ENCODE data around the gene MOV10.

MOV10 gene

GRCh38 chr1:112700290-112701226 is 26.1 kb downstream of the MOV10 start:
- peak; percentile 97 for DNase-seq

- DNase-seq: no peak
Measured at GRCh38 chr1:112701227-112702066, 27.0 kb downstream of the MOV10 start.

- DNase-seq: no peak
Measured at GRCh38 chr1:112702067-112702395, 27.6 kb downstream of the MOV10 start.

DNA sequence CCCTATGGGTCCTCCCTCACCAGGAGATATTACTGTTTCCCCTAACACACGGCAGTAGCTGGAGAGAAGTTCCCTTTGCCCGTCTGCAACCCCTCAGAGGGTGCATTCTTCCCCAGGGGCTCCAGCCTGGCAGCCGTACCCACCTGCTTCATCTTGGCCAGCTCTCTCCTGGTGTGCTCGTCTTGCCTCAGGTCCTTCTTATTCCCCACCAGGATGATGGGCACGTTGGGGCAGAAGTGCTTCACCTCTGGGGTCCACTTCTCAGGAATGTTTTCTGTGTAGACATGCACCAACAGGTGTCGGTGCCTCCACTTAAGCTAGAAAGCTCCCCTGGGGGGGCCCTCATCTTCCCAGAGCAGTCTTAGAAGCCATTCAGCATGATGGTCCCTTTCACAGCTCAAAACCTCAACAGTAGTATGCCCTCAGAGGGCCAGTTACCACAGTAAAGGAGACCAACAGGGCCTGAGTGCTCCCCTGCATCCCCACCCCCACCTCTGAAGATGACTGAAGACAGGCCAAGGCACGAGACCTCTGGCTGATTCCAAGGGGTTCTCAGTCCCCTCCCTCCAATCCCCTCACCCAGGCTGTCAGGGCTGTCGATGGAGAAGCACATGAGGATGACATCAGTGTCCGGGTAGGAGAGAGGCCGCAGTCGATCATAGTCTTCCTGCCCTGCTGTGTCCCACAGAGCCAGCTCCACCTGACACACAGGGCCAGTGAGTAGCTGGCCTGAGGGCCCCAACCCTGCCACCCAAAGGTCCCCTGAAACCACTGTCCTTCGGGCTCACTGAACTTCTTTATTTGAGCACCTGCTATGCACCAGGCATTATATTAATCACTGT is 28.2 kb downstream of the MOV10 start:
- DNase-seq: no peak

DNA sequence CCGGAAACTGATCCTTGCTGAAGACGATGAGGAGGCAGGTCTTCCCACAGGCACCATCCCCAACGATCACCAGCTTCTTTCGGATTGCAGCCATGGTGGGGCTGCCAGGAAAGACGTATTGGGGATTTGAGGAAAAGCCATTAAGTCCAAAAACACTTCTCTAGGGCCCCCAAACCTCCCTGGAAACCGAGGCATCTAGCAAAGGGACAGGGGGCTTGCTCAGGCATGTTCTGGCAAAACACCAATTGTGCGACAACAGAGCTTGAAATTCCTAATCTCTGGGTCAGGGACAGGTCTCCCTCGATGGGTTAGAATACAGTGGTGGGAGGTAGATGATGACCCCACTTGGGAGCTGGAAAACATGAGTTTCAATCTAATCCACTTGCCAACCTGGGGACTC is 29.2 kb downstream of the MOV10 start:
- DNase-seq: no peak

DNA sequence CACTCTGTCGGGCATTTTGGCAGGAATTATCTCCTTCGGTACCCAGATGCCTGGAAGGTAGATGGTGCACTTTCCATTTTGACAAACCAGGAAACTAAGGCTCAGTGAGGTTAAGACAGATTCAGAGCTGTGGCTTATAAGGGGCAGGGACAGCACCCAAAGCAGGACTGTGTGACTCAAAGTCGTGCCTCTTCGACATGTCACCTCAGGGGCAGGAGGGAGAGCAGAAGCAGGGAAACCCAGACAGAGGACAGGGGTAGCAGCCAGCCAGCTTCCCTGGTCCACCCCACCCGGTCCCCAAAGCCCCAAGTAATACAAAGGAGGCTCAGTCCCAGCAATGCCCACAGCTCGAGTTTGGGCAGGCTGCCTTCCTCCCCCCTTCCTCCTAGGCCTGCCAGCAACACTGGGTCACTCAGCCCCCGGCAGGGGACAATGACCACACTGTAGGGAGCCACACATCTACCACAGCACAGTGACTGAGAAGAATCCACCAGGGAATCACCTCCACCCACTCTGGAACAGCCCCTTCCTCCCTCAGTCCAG is 30.0 kb downstream of the MOV10 start:
- DNase-seq: no peak

- peak; percentile 98 for DNase-seq
Measured at GRCh38 chr1:112704934-112705627, 30.6 kb downstream of the MOV10 start.

GRCh38 chr1:112706505-112707220 is 32.2 kb downstream of the MOV10 start, which contains the start of gene RHOC:
RHOC (minus strand) TSS chr1:112707127; CDS start chr1:112703799, 3,328 bp downstream.
- peak; percentile 63 for DNase-seq

GRCh38 chr1:112707221-112708001 is 33.0 kb downstream of the MOV10 start:
- peak; percentile 86 for DNase-seq

DNA sequence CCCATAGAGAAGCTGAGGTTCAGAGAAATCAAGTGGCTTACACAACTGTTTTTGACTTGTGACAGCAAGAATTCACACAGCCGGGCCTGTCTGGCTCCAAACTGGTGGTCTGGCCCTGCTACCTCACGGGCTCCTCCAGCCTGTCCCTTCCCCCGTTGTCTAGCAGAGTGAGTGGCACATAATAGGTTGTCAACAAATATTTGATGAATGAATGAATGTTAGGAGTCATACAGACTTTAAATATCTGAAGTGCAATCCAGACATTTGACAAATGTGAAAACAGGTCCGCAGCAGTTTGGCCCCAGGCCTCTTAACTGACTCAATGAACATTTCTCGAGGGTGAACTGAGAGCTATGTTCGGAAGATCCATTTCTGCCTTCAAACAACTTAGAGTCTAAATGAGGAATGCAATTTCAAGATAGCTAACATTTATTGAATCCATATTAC is 33.6 kb downstream of the MOV10 start:
- no peak for DNase-seq

- DNase-seq: no peak
Measured at GRCh38 chr1:112708489-112708888, 34.0 kb downstream of the MOV10 start.

GRCh38 chr1:112710159-112710558 is 35.7 kb downstream of the MOV10 start:
- no peak for DNase-seq

GRCh38 chr1:112710586-112710985 is 36.1 kb downstream of the MOV10 start:
- no peak for DNase-seq

- no peak for DNase-seq
Measured at GRCh38 chr1:112711041-112711440, 36.6 kb downstream of the MOV10 start.

- DNase-seq: no peak
Measured at GRCh38 chr1:112711670-112712069, 37.2 kb downstream of the MOV10 start.

DNA sequence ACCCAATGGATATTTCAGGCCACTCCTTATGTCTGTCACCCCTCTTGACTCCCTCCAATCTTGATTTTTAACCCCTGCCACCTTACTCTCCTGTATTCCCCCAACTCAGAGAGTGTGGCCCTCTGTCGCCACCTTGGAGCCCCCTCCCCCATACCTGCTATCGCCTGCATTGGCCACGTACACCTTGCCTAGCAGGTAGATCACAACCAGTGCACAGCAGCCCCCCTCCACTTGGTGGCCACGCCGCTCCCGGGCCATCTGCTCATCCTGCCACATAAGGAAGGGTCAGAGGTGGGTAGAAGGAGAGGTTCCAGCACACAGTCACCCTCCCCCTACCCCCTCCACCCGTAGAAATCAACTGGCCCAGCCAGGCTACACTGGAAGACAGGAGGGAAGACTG is 37.7 kb downstream of the MOV10 start:
- DNase-seq: no peak

- no peak for DNase-seq
Measured at GRCh38 chr1:112712701-112713128, 38.3 kb downstream of the MOV10 start.

GRCh38 chr1:112713466-112714312 is 39.2 kb downstream of the MOV10 start:
- no peak for DNase-seq
